T47D (cell line): ENCODE results near the gene RUNX1.

ENCODE experiments used
- DNase-seq, 2 experiments: peaks; one replicate each; pipeline versions ENCODE4 v3.0.0 to v3.0.0-alpha.2; 2011 to 2012; ENCODE audit warnings: low read depth in 1 of 2, low spot score in 1 of 2
- JUND ChIP-seq: IDR thresholded peaks from 2 replicates; pipeline ENCODE4 v1.6.1; 2012; ENCODE audit warnings: low read depth
- in situ Hi-C: cut with HindIII; loops from 2 replicates; pipeline ENCODE4 v1.10.0; 2016; ENCODE audit warnings: low sequenced_read_pairs, low pct_unique_long_range_greater_than_20kb

The RUNX1 gene

GRCh38 chr21:35039595-35040289 is 9.4 kb downstream of the RUNX1 start:
- in situ Hi-C loops, result no loop called here
- TF ChIP-seq JUND, result no peak
- no peak for DNase-seq

- in situ Hi-C loops, result no loop called here
- DNase-seq, result no peak
- TF ChIP-seq JUND, result no peak
Observed at GRCh38 chr21:35038772-35039319, 10.3 kb downstream of the RUNX1 start.

- in situ Hi-C loops, result no loop called here
Observed at GRCh38 chr21:35037384-35037765, 11.7 kb downstream of the RUNX1 start.

GRCh38 chr21:35036465-35037383 is 12.4 kb downstream of the RUNX1 start:
- DNase-seq, result no peak
- TF ChIP-seq JUND, result no peak
- in situ Hi-C loops, result no loop called here

More at GRCh38 chr21:35037384-35037765, 11.7 kb downstream of the RUNX1 start:
- no peak for DNase-seq
- no peak for TF ChIP-seq JUND

- no peak for DNase-seq
- TF ChIP-seq JUND, result no peak
- in situ Hi-C loops, result no loop called here
Observed at GRCh38 chr21:35035581-35035980, 13.5 kb downstream of the RUNX1 start.

DNA sequence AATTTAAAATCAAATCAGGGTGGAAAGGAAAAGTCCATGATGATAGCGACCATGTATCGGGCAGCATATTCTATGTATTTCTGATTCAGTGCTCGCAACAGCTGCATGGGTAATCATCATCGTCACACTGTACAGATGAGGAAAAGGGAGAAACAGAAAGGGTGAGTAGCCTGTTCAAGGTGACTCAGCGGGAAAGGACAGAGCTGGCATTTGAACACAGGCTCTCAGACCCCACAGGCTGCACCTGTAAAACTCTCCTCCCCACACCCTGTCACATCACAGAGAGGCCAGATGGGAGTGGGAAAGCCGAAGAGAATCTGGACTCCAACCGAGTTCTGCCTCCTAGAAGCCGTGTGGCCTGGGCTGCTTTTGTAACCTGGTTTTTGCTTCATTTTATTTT is 14.0 kb downstream of the RUNX1 start:
- no peak for TF ChIP-seq JUND
- DNase-seq, result no peak
- in situ Hi-C loops, result no loop called here

DNA sequence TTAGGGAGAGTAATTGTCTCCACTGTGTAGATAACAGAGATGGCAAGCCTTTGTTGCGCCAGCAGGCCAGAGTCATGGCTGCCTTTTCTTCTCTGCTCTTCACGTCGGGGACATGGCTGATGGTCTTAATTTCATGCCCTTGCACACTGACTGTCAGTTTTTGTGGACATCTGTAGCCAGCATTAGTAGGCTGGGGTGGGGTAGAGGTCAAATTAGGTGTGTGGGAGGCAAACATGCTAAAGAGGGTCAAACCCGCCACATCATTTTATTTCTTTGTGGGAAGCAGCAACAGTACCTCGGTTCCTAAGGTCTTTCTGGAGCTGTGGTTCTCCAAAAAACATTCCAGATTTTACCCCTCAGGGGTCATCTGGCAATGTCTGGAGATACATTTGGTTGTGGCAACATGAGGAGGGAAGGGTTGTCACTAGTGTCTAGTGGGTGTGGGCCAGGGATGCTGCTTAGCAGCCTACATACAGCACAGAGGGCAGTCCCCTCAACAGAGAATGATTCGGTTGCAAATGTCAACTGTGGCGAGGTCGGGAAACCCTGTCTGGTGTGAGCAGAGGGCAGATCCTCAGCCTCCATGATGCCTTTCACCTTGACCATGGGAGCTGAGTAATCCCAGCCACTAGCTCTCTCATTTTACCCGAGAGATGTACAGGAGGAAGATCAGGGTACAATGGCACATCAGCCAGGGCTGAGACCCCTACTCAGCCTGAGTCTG is 14.7 kb downstream of the RUNX1 start:
- DNase-seq, result no peak
- in situ Hi-C loops, result no loop called here
- no peak for TF ChIP-seq JUND

- no peak for TF ChIP-seq JUND
- in situ Hi-C loops, result no loop called here
- DNase-seq, result no peak
Observed at GRCh38 chr21:35032474-35033263, 16.4 kb downstream of the RUNX1 start.

DNA sequence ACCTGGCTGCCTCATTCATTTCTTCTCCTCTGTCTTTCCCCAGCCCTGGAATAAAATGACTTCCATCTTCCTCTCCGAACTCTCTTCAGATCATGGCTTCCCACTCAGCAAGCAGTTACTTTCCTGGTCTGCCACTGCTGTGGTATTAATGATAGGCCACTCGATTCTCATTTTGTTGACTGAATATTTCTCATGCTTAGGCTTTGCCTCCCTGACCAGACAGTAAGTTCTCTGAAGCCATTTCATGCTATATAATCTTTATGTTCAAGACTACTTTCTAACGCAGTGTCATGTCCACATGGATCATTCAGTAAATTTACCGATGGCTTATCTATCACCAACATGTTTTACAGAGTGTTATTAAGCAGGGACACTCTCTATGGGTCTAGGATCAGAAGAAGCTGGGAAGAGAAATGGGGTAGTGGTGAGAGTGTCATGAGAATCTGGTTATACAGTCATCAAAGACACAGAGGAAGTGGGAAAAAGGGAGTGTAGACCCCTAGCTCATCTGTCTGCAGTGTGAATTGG is 20.6 kb downstream of the RUNX1 start:
- in situ Hi-C loops, result no loop called here
- TF ChIP-seq JUND, result no peak

DNA sequence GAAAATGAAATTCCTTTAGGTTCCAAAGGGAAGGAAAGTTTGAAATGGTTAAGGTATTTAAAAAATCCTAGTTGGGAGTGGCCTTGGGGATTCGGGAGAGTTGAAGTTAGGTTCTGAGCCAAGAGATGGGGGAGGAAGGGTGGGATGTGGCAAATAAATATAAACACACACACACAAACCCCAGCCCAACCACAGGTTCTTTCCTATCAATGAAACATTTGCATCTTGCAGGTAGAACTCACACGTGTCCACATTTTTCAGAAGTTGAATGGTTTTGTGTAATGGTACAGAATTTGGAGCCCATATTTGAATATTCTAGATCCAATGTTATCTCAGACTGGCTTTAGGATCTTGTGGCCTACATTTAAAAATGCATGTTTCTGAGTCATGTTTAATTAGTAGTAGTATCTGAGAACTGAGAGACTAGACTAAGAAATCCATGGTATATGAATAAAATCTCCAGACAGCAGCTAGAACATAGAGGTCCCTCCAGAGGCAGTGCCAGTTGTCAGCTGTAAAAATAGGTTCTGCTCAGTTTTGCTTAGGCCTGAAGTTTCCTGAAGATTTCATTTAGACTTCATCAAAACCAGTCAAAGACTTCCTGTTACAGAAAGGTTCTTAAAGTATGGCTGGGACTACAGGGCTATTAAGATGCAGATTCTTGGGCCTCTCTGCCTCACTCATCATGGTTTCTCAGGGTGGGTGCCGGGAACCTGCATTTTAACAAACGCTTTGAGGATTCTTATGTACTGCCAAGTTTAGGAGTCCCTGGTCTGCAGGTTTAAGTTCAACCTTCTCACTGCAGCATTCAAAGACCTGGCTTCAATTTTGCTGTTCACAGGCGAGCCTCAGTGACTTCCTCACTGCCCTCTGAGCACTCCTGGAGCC is 21.3 kb downstream of the RUNX1 start:
- in situ Hi-C loops, result no loop called here

More for the DNA sequence above, 20.6 kb downstream of the RUNX1 start:
- no peak for DNase-seq

More for the DNA sequence above, 21.3 kb downstream of the RUNX1 start:
- TF ChIP-seq JUND, result no peak
- no peak for DNase-seq
